ELF-1 (cell line): ENCODE data around the gene FAF1.

ENCODE experiments used
- DNase-seq: peaks from one replicate; pipeline ENCODE4 v3.0.0-alpha.2; 2016; ENCODE audit warnings: low read depth, low spot score

FAF1 gene

GRCh38 chr1:50978144-50978851 is 18.2 kb upstream of the FAF1 start:
- peak; percentile 83 for DNase-seq

DNA sequence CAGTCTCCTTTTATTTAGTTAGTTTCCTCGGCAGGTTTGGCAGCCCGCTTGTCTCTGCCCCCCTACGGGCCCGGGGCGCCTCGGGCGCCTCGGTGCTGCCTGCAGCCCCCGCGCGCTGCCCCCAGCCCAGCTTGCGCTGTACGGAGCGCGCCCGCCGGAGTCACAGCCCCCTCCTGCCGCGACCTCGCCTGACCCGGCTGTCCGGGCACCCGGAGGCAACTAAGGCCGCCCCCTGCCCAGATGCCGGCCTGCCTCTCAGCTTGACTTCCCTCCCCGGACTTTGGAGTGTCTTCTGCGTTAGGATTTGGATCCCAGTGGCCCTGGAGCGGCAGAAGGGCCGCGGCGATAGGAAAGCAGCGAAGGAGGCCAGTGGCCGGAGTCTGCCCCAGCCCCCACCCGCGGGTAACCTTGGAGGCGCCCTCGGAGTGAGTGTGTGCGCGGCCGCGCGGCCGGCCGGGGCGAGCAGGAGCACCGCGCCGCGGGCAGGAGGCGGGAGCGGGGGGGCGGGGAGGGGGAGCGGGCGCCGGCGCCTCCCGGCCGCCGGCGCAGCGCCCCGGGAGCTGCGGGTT is 17.6 kb upstream of the FAF1 start:
- peak; percentile 74 for DNase-seq

DNA sequence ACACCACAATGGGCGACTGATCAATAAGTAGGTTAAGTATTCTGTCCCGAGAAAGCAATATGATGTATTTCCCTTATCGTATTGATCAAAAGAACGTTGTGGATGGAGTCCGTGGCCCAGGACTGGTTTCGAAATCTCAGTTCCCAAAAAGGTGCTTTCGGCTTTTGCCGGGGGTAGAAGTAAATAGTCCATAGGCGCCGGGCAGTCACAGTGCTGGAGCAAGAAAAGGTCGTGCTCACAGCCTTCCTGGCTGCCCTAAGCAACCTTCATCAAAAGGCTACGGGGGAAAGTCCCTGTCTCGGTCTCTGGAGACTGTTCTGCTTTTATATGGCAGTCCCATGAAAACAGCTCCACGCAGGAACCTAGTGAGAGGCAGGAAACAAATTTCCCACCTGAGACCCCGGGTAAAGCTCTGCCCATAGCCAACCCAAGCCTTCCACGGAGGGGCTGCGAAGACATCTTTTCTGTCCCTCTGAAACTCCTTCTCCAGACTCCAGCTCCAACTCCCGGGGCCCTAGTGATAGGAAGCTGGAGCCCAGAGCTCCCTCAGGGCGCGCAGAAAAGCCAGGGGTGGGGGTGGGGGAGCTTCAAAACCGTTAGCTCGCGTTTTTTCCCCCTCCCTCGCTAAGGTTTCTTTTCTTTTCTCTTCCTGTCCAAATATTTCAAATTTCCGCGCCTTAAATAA is 17.0 kb upstream of the FAF1 start:
- peak; percentile 65 for DNase-seq

GRCh38 chr1:50976111-50976889 is 16.2 kb upstream of the FAF1 start:
- DNase-seq: peak; percentile 31

- no peak for DNase-seq
Measured at GRCh38 chr1:50975436-50975835, 15.4 kb upstream of the FAF1 start.

- DNase-seq: no peak
Measured at GRCh38 chr1:50974618-50974935, 14.5 kb upstream of the FAF1 start.

GRCh38 chr1:50973875-50974617 is 14.0 kb upstream of the FAF1 start:
- peak; percentile 32 for DNase-seq

DNA sequence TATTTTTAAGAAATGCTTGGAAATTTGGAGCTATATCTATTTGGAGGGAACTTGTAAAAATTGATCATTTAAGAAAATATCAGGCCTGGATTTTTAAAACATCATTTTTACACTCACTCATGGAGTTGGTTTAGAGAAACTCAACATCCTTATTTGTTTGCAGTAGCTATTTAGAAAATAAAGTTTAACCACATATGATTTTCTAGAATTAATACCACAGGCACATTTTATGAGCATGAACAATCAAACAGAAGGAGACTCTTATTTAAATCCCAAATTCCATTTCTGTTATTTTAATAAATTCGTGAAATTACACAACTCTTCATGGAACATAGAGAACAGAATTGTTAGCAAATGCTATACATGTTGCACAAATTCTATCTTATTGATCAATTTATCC is 13.2 kb upstream of the FAF1 start:
- no peak for DNase-seq

DNA sequence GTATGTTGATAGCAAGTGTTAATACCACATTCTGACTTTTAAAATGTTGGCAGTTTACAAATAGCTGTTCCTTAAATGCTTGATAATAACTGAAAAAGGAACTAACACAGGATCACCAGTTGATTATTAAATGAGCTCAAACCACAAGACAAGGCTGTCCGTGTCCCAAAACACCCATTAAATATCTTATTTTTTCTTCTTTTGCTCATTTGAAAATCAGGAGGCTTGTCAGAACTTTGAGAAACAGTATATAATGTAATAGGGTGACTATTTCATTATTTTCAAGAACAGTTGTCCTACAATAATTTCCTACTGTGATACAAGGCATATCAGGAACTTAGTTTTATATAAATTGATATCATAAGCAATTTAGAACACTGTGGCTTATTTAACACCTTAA is 12.7 kb upstream of the FAF1 start:
- no peak for DNase-seq

GRCh38 chr1:50971748-50972305 is 11.8 kb upstream of the FAF1 start:
- DNase-seq: no peak

- DNase-seq: no peak
Measured at GRCh38 chr1:50970931-50971582, 11.0 kb upstream of the FAF1 start.

GRCh38 chr1:50970509-50970887 is 10.4 kb upstream of the FAF1 start:
- DNase-seq: no peak

DNA sequence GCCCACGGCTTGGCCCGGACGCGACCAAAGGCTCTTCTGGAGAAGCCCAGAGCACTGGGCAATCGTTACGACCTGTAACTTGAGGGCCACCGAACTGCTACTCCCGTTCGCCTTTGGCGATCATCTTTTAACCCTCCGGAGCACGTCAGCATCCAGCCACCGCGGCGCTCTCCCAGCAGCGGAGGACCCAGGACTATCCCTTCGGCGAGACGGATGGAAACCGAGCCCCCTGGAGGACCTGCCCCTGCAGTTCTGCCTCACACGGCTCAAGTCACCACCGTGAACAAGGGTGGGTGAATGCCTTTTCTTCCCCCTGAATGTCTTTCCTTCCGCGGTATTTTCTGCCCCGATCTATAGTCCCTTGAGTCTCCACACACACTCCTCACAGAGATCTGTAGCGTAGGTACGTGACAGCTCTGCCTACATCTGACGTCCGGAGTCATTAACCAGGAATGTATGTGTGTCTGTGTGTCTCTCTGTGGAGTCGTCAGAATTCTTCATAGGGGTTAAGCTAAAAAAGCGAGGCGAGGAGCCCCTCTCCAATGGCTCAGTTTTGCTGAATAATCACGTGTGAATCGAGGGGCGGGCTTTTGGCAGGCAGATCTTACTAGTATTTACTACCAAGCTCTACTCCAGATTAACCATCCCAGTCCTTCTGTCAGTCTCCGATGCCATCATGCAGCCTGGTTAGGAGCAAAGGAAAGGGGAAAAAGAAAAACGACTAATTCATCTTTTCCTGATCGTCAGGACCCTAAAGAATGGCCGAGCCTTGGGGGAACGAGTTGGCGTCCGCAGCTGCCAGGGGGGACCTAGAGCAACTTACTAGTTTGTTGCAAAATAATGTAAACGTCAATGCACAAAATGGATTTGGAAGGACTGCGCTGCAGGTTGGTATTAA is 9.8 kb upstream of the FAF1 start, which contains the start of gene CDKN2C:
CDKN2C (plus strand) TSS at position 635 of the 898 bp plus-strand sequence; CDS start at position 759, 124 bp downstream.
- DNase-seq: peak; percentile 74

GRCh38 chr1:50968821-50969610 is 8.9 kb upstream of the FAF1 start:
- peak; percentile 49 for DNase-seq

DNA sequence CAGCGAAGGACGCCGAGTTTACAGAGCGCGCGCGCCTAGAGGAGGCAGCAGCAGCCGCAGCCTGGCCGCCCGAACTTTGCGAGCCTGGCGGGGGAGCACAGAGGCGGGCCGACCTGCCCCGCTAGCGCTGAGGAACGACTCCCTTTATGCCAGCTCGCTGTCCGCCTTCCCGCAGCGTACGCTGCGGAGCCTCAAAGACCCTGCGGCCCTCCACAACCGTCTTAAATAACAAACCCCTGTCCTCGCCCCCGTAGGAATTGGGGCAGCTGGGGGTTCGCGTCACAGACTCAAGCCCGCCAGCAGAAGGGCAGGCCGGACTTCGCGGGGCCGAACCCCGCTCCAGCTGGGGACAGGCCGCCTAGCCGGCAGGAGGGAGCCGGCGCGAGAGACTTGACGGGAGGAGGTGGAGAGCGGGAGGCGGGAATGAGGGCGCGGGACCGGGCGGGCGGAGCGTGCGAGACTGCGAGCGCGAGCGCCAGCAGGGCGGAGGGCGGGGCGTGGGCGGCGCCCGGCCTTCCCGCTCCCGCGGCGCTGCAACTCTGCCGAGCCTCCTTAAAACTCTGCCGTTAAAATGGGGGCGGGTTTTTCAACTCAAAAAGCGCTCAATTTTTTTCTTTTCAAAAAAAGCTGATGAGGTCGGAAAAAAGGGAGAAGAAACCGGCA is 8.2 kb upstream of the FAF1 start:
- DNase-seq: peak; percentile 91

DNA sequence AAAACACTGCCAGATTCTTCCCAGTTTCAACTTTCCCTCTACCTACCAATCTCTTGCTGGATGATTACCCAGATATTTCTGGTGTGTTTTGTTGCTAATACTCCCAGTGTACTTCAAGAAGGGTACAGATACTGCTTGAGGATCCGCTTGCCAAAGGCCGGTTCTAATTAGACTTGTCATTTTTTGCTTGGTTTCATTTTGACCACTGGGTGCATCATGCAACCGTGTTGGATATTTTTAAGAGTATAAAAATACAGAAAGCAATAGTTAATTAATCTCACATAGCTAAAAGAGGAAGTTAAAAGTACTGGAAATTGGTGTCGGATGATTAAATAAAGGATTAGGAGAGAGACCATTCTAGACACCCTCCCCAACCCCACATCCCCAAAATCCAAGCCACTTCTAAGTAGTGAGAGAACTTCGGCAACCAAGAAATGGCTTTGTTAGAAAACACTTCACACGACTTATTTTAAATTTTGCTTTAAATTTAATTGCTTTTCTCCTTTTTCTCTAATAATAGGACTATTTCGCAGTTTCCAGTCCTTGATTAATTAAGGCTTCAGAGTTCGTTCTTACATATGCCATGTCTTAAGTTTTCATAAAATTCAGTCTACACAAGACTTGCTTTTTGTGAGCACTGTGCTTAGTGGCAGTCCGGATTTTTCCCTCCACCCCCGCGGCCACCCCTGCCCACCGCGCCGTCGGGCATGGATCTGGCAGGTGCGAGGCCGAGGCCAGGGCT is 7.5 kb upstream of the FAF1 start:
- DNase-seq: no peak

- no peak for DNase-seq
Measured at GRCh38 chr1:50966991-50967390, 6.9 kb upstream of the FAF1 start.

DNA sequence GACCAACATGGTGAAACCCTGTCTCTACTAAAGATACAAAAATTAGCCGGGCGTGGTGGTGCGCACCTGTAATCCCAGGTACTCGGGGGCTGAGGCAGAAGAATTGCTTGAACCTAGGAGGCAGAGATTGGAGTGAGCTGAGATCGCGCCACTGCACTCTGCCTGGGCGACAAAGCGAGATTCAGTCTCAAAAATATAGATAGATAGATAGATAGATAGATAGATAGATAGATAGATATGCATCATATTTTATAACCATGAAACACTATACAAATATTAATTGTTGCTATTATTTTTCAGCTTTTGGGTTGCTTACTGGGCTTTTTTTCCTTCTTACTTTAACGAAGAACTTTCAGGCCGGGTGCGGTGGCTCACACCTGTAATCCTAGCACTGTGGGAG is 4.8 kb upstream of the FAF1 start:
- no peak for DNase-seq
